Adrenal gland (tissue), 12 donors: Measurements from ENCODE around the gene QSOX1. TPM values are rescaled to one million over a fixed set of nuclear protein-coding genes. Genes with fewer than 3 reads are reported as not detected.

ENCODE experiments used
- DNase-seq, 7 donors: peaks; one replicate each; pipeline ENCODE4 v3.0.0-alpha.2; 2019 to 2020
- H3K27ac ChIP-seq, 5 donors: fragments of 200-600 bp; sonication (generic) in 4 of 5; 1 replicate in 3 of 5; 2 replicates in 2 of 5; pipeline versions ENCODE4 v1.5.1 to v1.8.0; 2016 to 2020; ENCODE audit warnings: mild to moderate bottlenecking in 1 of 5
- H3K27me3 ChIP-seq: fragments of 200-600 bp; 2 replicates; pipeline ENCODE4 v1.8.0; 2021
- H3K36me3 ChIP-seq, 2 donors: fragments of 200-600 bp; replicated peaks in 1 of 2; 1 replicate in 1 of 2; 2 replicates in 1 of 2; pipeline versions ENCODE4 v1.5.1 to v1.8.0; 2018 to 2022
- H3K4me1 ChIP-seq, 2 donors: fragments of 200-600 bp; replicated peaks in 1 of 2; 1 replicate in 1 of 2; 2 replicates in 1 of 2; pipeline versions ENCODE4 v1.5.1 to v1.8.0; 2018 to 2021
- H3K4me3 ChIP-seq, 4 donors: fragments of 200-600 bp; sonication (generic) in 3 of 4; one replicate each; pipeline ENCODE4 v1.5.1; 2016 to 2018
- H3K9me3 ChIP-seq, 3 donors: fragments of 200-600 bp; sonication (generic) in 1 of 3; replicated peaks in 1 of 3; 1 replicate in 2 of 3; 2 replicates in 1 of 3; pipeline versions ENCODE4 v1.5.1 to v1.8.0; 2016 to 2021
- CTCF ChIP-seq, 6 experiments: fragments of 450-650 bp in 4 of 6; fragments of 200-600 bp in 2 of 6; sonication (generic) in 1 of 6; IDR thresholded peaks; 1 replicate in 5 of 6; 2 replicates in 1 of 6; pipeline versions ENCODE4 v1.5.1 to v1.8.0; 2016 to 2021; ENCODE audit warnings: antibody characterized with exemption in 6 of 6, mild to moderate bottlenecking in 2 of 6, moderate library complexity in 1 of 6
- POLR2A ChIP-seq, 2 donors: fragments of 450-650 bp; IDR thresholded peaks; one replicate each; pipeline ENCODE4 v1.6.1; 2017; ENCODE audit warnings: antibody characterized with exemption in 2 of 2, mild to moderate bottlenecking in 2 of 2, moderate library complexity in 1 of 2
- WGBS, 4 donors: extraction: QIAGEN DNeasy Blood & Tissue Kit in 2 of 4; methylation state at CpG; one replicate each; pipeline versions ENCODE4 v1.1.5 to v1.1.7; 2013 to 2017; 5-methylcytosine and 5-hydroxymethylcytosine counted together
- intact Hi-C, 2 donors: fragments of 100-400 bp; cut with DNase I; formaldehyde crosslinking; loops; one replicate each; pipeline versions ENCODE4 v1.14.1 to v1.15.0; 2022 to 2023
- polyA plus RNA-seq, 3 donors: library from polyadenylated mRNA; stranded (reverse); fragments of 200-250 nt in 2 of 3; fragments of 350-450 nt in 1 of 3; fragmentation: Illumina TruSeq in 1 of 3; extraction: RNeasy Lipid Tissue Mini Kit (QIAGEN cat#74804) in 1 of 3; gene quantifications; one replicate each; pipeline ENCODE4 v1.2.3, GENCODE V29; 2013 to 2014
- total RNA-seq, 9 donors: library from RNA; depleted of rRNA in 4 of 9; stranded (reverse); fragments of >200 nt in 4 of 9; fragments of 120-200 nt in 1 of 9; fragmentation: NEBNext Ultra II Directional in 1 of 9; extraction: Animal tissue kit (Norgen Biotek cat#: 25700) in 1 of 9; gene quantifications; one replicate each; pipeline versions ENCODE4 v1.1.0 to v1.2.4, GENCODE V29; 2013 to 2023
- donor health status: healthy with polysubstance abuse.
- donor health status: Bipolar disorder and iron deficiency.
- donor health status: DM: yes; HTN: yes; CAD: no.
- donor health status: DM: no; HTN: no; CAD: no.
- donor health status: DM: no; HTN: no; CAD: no.
- donor health status: DM: yes; HTN: yes; CAD: no.

The QSOX1 gene
- total and polyA plus RNA-seq, 12 donors: 33.7 to 234 (median 129) TPM

- Histone ChIP-seq H3K27ac (no peak overlapping the region), H3K9me3 (no peaks in the 10 kb centered on the region), H3K36me3 (no peaks in the 10 kb centered on the region), H3K27me3 (peaks cover 19% of the 10 kb centered on the region), H3K4me3 (no peak overlapping the region), H3K4me1 (no peaks in the 10 kb centered on the region)
- intact Hi-C loops: no loop called here
- DNase-seq: no peak
- 87 to 95% (median 91%) methylated on average over 4 of the region's 4 CpGs for WGBS, 4 donors
- TF ChIP-seq CTCF (IDR thresholded peaks at IDR 0.05) (no peak), POLR2A (IDR thresholded peaks at IDR 0.05) (no peak)
Measured at GRCh38 chr1:180247580-180247979, 92.9 kb downstream of the QSOX1 start.

GRCh38 chr1:180248176-180248575 is 93.5 kb downstream of the QSOX1 start:
- WGBS, 4 donors: 88 to 93% (median 92%) methylated on average over 5 to 7 of the region's 7 CpGs

GRCh38 chr1:180248731-180249681 is 94.3 kb downstream of the QSOX1 start:
- 69 to 81% (median 78%) methylated on average over 11 of the region's 11 CpGs for WGBS, 4 donors
- Histone ChIP-seq H3K4me3 (no peak overlapping the region), H3K36me3 (no peaks in the 10 kb centered on the region), H3K4me1 (no peaks in the 10 kb centered on the region), H3K9me3 (no peaks in the 10 kb centered on the region), H3K27ac (no peak overlapping the region), H3K27me3 (peaks cover 10% of the 10 kb centered on the region)
- no peak for DNase-seq
- TF ChIP-seq CTCF (IDR thresholded peaks at IDR 0.05): no peak
- TF ChIP-seq POLR2A (IDR thresholded peaks at IDR 0.05): no peak
- intact Hi-C loops: no loop called here

More at GRCh38 chr1:180248176-180248575, 93.5 kb downstream of the QSOX1 start:
- intact Hi-C loops: no loop called here
- H3K36me3 ChIP-seq: no peaks in the 10 kb centered on the region
- peaks cover 16% of the 10 kb centered on the region for H3K27me3 ChIP-seq
- no peaks in the 10 kb centered on the region for H3K4me1 ChIP-seq
- H3K9me3 ChIP-seq: no peaks in the 10 kb centered on the region
- DNase-seq: no peak
- H3K27ac ChIP-seq: no peak overlapping the region
- no peak for TF ChIP-seq POLR2A (IDR thresholded peaks at IDR 0.05)
- no peak for TF ChIP-seq CTCF (IDR thresholded peaks at IDR 0.05)
- H3K4me3 ChIP-seq: no peak overlapping the region

- no peak overlapping the region for H3K4me3 ChIP-seq
- no peak for TF ChIP-seq CTCF (IDR thresholded peaks at IDR 0.05)
- TF ChIP-seq POLR2A (IDR thresholded peaks at IDR 0.05): no peak
- H3K4me1 ChIP-seq: no peaks in the 10 kb centered on the region
- WGBS, 4 donors: 68 to 86% (median 83%) methylated on average over 12 to 13 of the region's 13 CpGs
- H3K27ac ChIP-seq: no peak overlapping the region
- H3K9me3 ChIP-seq: no peaks in the 10 kb centered on the region
- H3K27me3 ChIP-seq: peaks cover 6% of the 10 kb centered on the region
- no peak for DNase-seq
- intact Hi-C loops: loop anchor here (5.0 to 10.0 kb wide), 3 partner anchors 162 to 225 kb away; no protein-coding TSS in a partner anchor
- H3K36me3 ChIP-seq: no peaks in the 10 kb centered on the region
Measured at GRCh38 chr1:180249725-180250498, 95.2 kb downstream of the QSOX1 start.
